HepG2 (cell line): ENCODE data around the gene GLYR1. TPM values are rescaled to one million over a fixed set of nuclear protein-coding genes. Genes with fewer than 3 reads are reported as not detected.

Source experiments
- CREM ChIP-seq, 2 experiments: sonication (generic) in 1 of 2; formaldehyde crosslinking in 1 of 2; IDR thresholded peaks; 2 replicates each; pipeline versions ENCODE4 v1.4.0 to v1.6.1; 2016 to 2020; ENCODE audit warnings: antibody characterized with exemption in 1 of 2, mild to moderate bottlenecking in 1 of 2, missing genetic modification reagents in 1 of 2
- DMAP1 ChIP-seq: IDR thresholded peaks from 2 replicates; pipeline ENCODE4 v1.6.1; 2016
- GTF3A ChIP-seq: sonication (generic); formaldehyde crosslinking; conservative IDR thresholded peaks from 2 replicates; pipeline ENCODE4 v1.4.0; 2020; ENCODE audit warnings: mild to moderate bottlenecking, missing genetic modification reagents
- HOXA3 ChIP-seq: sonication (generic); formaldehyde crosslinking; IDR thresholded peaks from 2 replicates; pipeline ENCODE4 v1.5.0; 2020; ENCODE audit warnings: missing genetic modification reagents
- IKZF5 ChIP-seq: IDR thresholded peaks from 2 replicates; pipeline ENCODE4 v1.6.1; 2018; ENCODE audit warnings: missing genetic modification reagents, mild to moderate bottlenecking, missing compliant biosample characterization
- MBD4 ChIP-seq: IDR thresholded peaks from 2 replicates; pipeline ENCODE4 v1.6.1; 2012; ENCODE audit warnings: low read length, inconsistent platforms, borderline replicate concordance
- MIER2 ChIP-seq: IDR thresholded peaks from 2 replicates; pipeline ENCODE4 v1.6.1; 2016; ENCODE audit warnings: missing biosample characterization, missing genetic modification reagents
- MIER3 ChIP-seq: IDR thresholded peaks from 2 replicates; pipeline ENCODE4 v1.6.1; 2016; ENCODE audit warnings: missing compliant biosample characterization, borderline replicate concordance
- NFYC ChIP-seq: IDR thresholded peaks from 2 replicates; pipeline ENCODE4 v1.6.1; 2016; ENCODE audit warnings: missing genetic modification reagents, missing compliant biosample characterization
- NKX3-1 ChIP-seq: sonication (generic); formaldehyde crosslinking; IDR thresholded peaks from 2 replicates; pipeline ENCODE4 v1.5.0; 2020; ENCODE audit warnings: missing genetic modification reagents
- NR0B2 ChIP-seq: sonication (generic); formaldehyde crosslinking; IDR thresholded peaks from 2 replicates; pipeline ENCODE4 v1.4.0; 2020; ENCODE audit warnings: mild to moderate bottlenecking, missing genetic modification reagents
- PITX1 ChIP-seq: sonication (generic); formaldehyde crosslinking; IDR thresholded peaks from 2 replicates; pipeline ENCODE4 v1.5.1; 2020; ENCODE audit warnings: mild to moderate bottlenecking, missing genetic modification reagents
- POGK ChIP-seq: sonication (generic); formaldehyde crosslinking; conservative IDR thresholded peaks from 2 replicates; pipeline ENCODE4 v1.8.0; 2022; ENCODE audit warnings: mild to moderate bottlenecking, moderate library complexity, missing genetic modification reagents
- RFX5 ChIP-seq: IDR thresholded peaks from 2 replicates; pipeline ENCODE4 v1.6.1; 2011; ENCODE audit warnings: low read depth, low read length, improper control_type of control experiment
- RFXANK ChIP-seq: IDR thresholded peaks from 2 replicates; pipeline ENCODE4 v1.6.1; 2016
- SPEN ChIP-seq: sonication (generic); formaldehyde crosslinking; IDR thresholded peaks from 2 replicates; pipeline ENCODE4 v1.5.1; 2020; ENCODE audit warnings: low read depth, mild to moderate bottlenecking, missing genetic modification reagents
- SRF ChIP-seq: IDR thresholded peaks from 2 replicates; pipeline ENCODE4 v1.6.1; 2011; ENCODE audit warnings: mild to moderate bottlenecking, low read depth, low read length, moderate library complexity
- STAG1 ChIP-seq: sonication (generic); formaldehyde crosslinking; IDR thresholded peaks from 2 replicates; pipeline ENCODE4 v1.4.0; 2020; ENCODE audit warnings: missing genetic modification reagents
- TBX2 ChIP-seq: sonication (generic); formaldehyde crosslinking; IDR thresholded peaks from 2 replicates; pipeline ENCODE4 v1.5.0; 2020; ENCODE audit warnings: missing genetic modification reagents, mild to moderate bottlenecking, borderline replicate concordance
- YEATS2 ChIP-seq: sonication (generic); formaldehyde crosslinking; IDR thresholded peaks from 2 replicates; pipeline ENCODE4 v1.4.0; 2020; ENCODE audit warnings: missing genetic modification reagents, borderline replicate concordance
- ZBTB7B ChIP-seq: sonication (generic); formaldehyde crosslinking; IDR thresholded peaks from 2 replicates; pipeline ENCODE4 v1.4.0; 2020; ENCODE audit warnings: missing genetic modification reagents
- ZMAT5 ChIP-seq: sonication (generic); formaldehyde crosslinking; IDR thresholded peaks from 2 replicates; pipeline ENCODE4 v1.5.0; 2020; ENCODE audit warnings: mild to moderate bottlenecking, low read depth, missing genetic modification reagents, borderline replicate concordance
- ZNF124 ChIP-seq: sonication (generic); formaldehyde crosslinking; IDR thresholded peaks from 2 replicates; pipeline ENCODE4 v1.4.0; 2020; ENCODE audit warnings: missing genetic modification reagents
- ZNF17 ChIP-seq: sonication (generic); formaldehyde crosslinking; IDR thresholded peaks from 2 replicates; pipeline ENCODE4 v1.5.0; 2020; ENCODE audit warnings: mild to moderate bottlenecking, missing genetic modification reagents
- ZNF253 ChIP-seq: sonication (generic); formaldehyde crosslinking; IDR thresholded peaks from 2 replicates; pipeline ENCODE4 v1.8.0; 2022; ENCODE audit warnings: mild to moderate bottlenecking, missing genetic modification reagents, borderline replicate concordance
- ZNF326 ChIP-seq: sonication (generic); formaldehyde crosslinking; IDR thresholded peaks from 2 replicates; pipeline ENCODE4 v1.4.0; 2020; ENCODE audit warnings: missing genetic modification reagents, borderline replicate concordance
- ZNF572 ChIP-seq: sonication (generic); formaldehyde crosslinking; IDR thresholded peaks from 2 replicates; pipeline ENCODE4 v1.5.1; 2020; ENCODE audit warnings: mild to moderate bottlenecking, missing genetic modification reagents
- ZNF670 ChIP-seq: sonication (generic); formaldehyde crosslinking; IDR thresholded peaks from 2 replicates; pipeline ENCODE4 v1.8.0; 2022; ENCODE audit warnings: mild to moderate bottlenecking, missing genetic modification reagents, borderline replicate concordance
- ZNF747 ChIP-seq: sonication (generic); formaldehyde crosslinking; IDR thresholded peaks from 2 replicates; pipeline ENCODE4 v1.8.1; 2023; ENCODE audit warnings: missing genetic modification reagents, mild to moderate bottlenecking, borderline replicate concordance
- ZNF75D ChIP-seq: sonication (generic); formaldehyde crosslinking; IDR thresholded peaks from 2 replicates; pipeline ENCODE4 v1.8.1; 2023; ENCODE audit warnings: missing genetic modification reagents, mild to moderate bottlenecking, borderline replicate concordance
- polyA plus RNA-seq, 8 experiments: library from polyadenylated mRNA; depleted of rRNA in 3 of 8; stranded (reverse) in 7 of 8; unstranded in 1 of 8; fragments of >200 nt; fragmentation: Illumina TruSeq in 4 of 8; extraction: Trizol in 4 of 8; gene quantifications; 2 replicates each; pipeline versions ENCODE4 v1.2.1 to v1.2.3, GENCODE V29; 2011 to 2016; ENCODE audit warnings: low read depth in 4 of 8, missing spikeins in 1 of 8, mixed read lengths in 1 of 8; ENCODE audit not compliant: insufficient read depth in 1 of 8
- total RNA-seq, 5 experiments: library from RNA; depleted of rRNA; stranded (reverse); fragments of >200 nt; fragmentation: Illumina TruSeq; extraction: Trizol; gene quantifications; 2 replicates each; pipeline ENCODE4 v1.2.3, GENCODE V29; 2016; ENCODE audit warnings: low read depth in 1 of 5

The GLYR1 gene
- total and polyA plus RNA-seq, 2 of the 13 experiments (the other 11 are each of a cell fraction or from before 2014, with no cell fraction given): 28.3 to 48.7 TPM

GRCh38 chr16:4802659-4803287, 44.3 kb downstream of the GLYR1 start (continued):
- TF ChIP-seq ZNF75D (CRISPR knock-in tag): no peak
- TF ChIP-seq GTF3A (CRISPR knock-in tag): no peak
- TF ChIP-seq SRF: no peak
- no peak for TF ChIP-seq STAG1
- TF ChIP-seq YEATS2: no peak
- no peak for TF ChIP-seq CREM (IDR thresholded peaks at IDR 0.05)
- TF ChIP-seq CREM (CRISPR knock-in tag; IDR thresholded peaks at IDR 0.05): no peak
- TF ChIP-seq MBD4: no peak
- TF ChIP-seq ZNF17 (CRISPR knock-in tag): no peak
- peak; percentile 93 for TF ChIP-seq NFYC
- no peak for TF ChIP-seq ZMAT5 (CRISPR knock-in tag)
- TF ChIP-seq NKX3-1: no peak
- TF ChIP-seq MIER2 (CRISPR knock-in tag): no peak
- no peak for TF ChIP-seq HOXA3 (CRISPR knock-in tag)
- no peak for TF ChIP-seq ZNF326 (CRISPR knock-in tag)
- no peak for TF ChIP-seq ZNF253 (CRISPR knock-in tag)
- TF ChIP-seq ZBTB7B (CRISPR knock-in tag): 0 out of 2 replicates have a peak, but pooled peaks have one; percentile 28
- TF ChIP-seq NR0B2: 0 out of 2 replicates have a peak, but pooled peaks have one; percentile 33
- no peak for TF ChIP-seq RFXANK (CRISPR knock-in tag)
- TF ChIP-seq IKZF5: 0 out of 2 replicates have a peak, but pooled peaks have one; percentile 42
- TF ChIP-seq MIER3 (CRISPR knock-in tag): peak; percentile 51; the same call in 1 of the 2 replicates
- no peak for TF ChIP-seq ZNF747 (CRISPR knock-in tag)
- peak; percentile 45; the same call in 1 of the 2 replicates for TF ChIP-seq TBX2 (CRISPR knock-in tag)
- no peak for TF ChIP-seq PITX1 (CRISPR knock-in tag)
- 0 out of 2 replicates have a peak, but pooled peaks have one; percentile 2 for TF ChIP-seq SPEN (CRISPR knock-in tag)
- TF ChIP-seq ZNF670 (CRISPR knock-in tag): no peak
- TF ChIP-seq POGK (CRISPR knock-in tag): peak; percentile 60; the same call in 1 of the 2 replicates
- no peak for TF ChIP-seq ZNF572 (CRISPR knock-in tag)
- TF ChIP-seq DMAP1 (CRISPR knock-in tag): no peak
- no peak for TF ChIP-seq ZNF124
- no peak for TF ChIP-seq RFX5
